Lower leg skin (tissue), 3 donors: ENCODE data around the gene CYLD.

Source experiments
- CTCF ChIP-seq, 3 donors: fragments of 450-650 bp; IDR thresholded peaks; one replicate each; pipeline ENCODE4 v1.5.1; 2016; ENCODE audit warnings: antibody characterized with exemption in 3 of 3, mild to moderate bottlenecking in 3 of 3, moderate library complexity in 2 of 3
- POLR2A ChIP-seq, 2 donors: fragments of 450-650 bp; IDR thresholded peaks; one replicate each; pipeline ENCODE4 v1.6.1; 2016 to 2017; ENCODE audit warnings: antibody characterized with exemption in 2 of 2, mild to moderate bottlenecking in 1 of 2, moderate library complexity in 1 of 2

- TF ChIP-seq CTCF (IDR thresholded peaks at IDR 0.05) (no peak), POLR2A (IDR thresholded peaks at IDR 0.05) (no peak)
Measured at GRCh38 chr16:50747207-50747956, 5.5 kb downstream of the CYLD start.
